Measurements from ENCODE around the gene TCEAL6.
"Not testable (repeated sequence)": the region's sequence is repeated elsewhere in the genome, so short reads cannot be mapped to it uniquely, and the experiment has no call there.

Gene TCEAL6

DNA sequence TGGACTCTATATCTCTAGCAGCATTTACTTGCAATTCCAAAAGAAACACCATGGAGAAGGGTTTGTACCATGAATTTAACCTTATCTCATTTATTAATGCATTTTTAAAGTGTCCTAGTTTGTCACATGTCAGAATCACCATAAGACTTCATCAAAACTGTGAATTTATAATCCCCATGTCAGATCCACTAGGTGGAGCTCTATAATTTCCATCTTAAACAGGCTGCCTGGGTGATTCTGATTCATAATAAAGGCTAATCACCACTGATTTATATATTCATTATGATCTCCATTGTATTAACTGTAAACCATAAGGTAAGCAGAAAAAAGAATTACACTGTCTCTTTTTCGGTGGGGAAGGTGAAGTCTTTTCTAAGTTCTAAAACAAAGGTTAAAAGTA, 12.8 kb downstream of the TCEAL6 start:
- Histone ChIP-seq H3K79me1 (replicated peaks; ENCODE audit: low read length, poor library complexity, severe bottlenecking) (no peaks in the 10 kb centered on the region), H2BK12ac (ENCODE audit: low read length in 2 of 2) (no peak overlapping the region), H3K4me1 (ENCODE audit: control insufficient read depth, insufficient read depth, low read depth, low read length) (no peaks in the 10 kb centered on the region), H4K8ac (ENCODE audit: low read length) (no peak overlapping the region), H2BK15ac (ENCODE audit: low read depth, poor library complexity, severe bottlenecking) (no peak overlapping the region), H3K27ac (ENCODE audit: low read length, poor library complexity, severe bottlenecking) (no peak overlapping the region), H2AFZ (ENCODE audit: low read depth, low read length) (no peak overlapping the region), H3K23ac (ENCODE audit: low read length in 2 of 2) (no peak overlapping the region), H2BK120ac (ENCODE audit: low read depth, low read length) (no peak overlapping the region), H3K27me3 (ENCODE audit: control insufficient read depth in 1 of 2, insufficient read depth in 1 of 2, low read length in 2 of 2) (peaks cover 0 to 74% of the 10 kb centered on the region in 2 experiments), H2BK5ac (ENCODE audit: low read depth, low read length, poor library complexity, severe bottlenecking) (no peak overlapping the region), H3K36me3 (ENCODE audit: control insufficient read depth in 1 of 2, insufficient read depth in 2 of 2, low read depth in 1 of 2, low read length in 2 of 2) (no peaks in the 10 kb centered on the region), H2AK5ac (ENCODE audit: low read length, severe bottlenecking) (no peak overlapping the region), H3K4me2 (ENCODE audit: low read length, poor library complexity, severe bottlenecking) (no peak overlapping the region), H3K4me3 (ENCODE audit: insufficient read depth in 1 of 2, low read depth in 1 of 2, low read length in 2 of 2) (no peak overlapping the region), H3K9me3 (ENCODE audit: control insufficient read depth, low read length) (no peaks in the 10 kb centered on the region), H3K9ac (ENCODE audit: low read length) (no peak overlapping the region), H4K91ac (ENCODE audit: low read length) (no peak overlapping the region), H3K18ac (ENCODE audit: low read depth in 1 of 2, low read length in 2 of 2) (no peak overlapping the region), H3K4ac (ENCODE audit: low read depth in 1 of 2, low read length in 2 of 2) (no peak overlapping the region), H3K14ac (ENCODE audit: low read length in 2 of 2) (no peak overlapping the region)
- DNase-seq = no peak
- WGBS = no CpG with 5 or more reads among the region's 1 CpG

DNA sequence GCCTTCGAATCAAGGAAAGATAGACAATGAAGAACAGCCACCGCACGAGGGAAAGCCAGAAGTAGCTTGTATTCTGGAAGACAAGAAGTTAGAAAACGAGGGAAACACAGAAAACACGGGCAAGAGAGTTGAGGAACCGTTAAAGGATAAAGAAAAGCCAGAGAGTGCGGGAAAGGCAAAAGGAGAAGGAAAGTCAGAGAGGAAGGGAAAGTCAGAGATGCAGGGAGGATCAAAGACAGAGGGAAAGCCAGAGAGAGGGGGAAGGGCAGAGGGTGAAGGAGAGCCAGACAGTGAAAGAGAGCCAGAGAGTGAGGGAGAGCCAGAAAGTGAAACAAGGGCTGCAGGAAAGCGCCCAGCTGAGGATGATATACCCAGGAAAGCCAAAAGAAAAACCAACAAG, 15.4 kb downstream of the TCEAL6 start:
- H2AFZ ChIP-seq (ENCODE audit: low read depth, low read length) = no peak overlapping the region
- no peaks in the 10 kb centered on the region for H3K36me3 ChIP-seq (ENCODE audit: control insufficient read depth in 1 of 2, insufficient read depth in 2 of 2, low read depth in 1 of 2, low read length in 2 of 2)
- no peak overlapping the region for H3K4me3 ChIP-seq (ENCODE audit: insufficient read depth in 1 of 2, low read depth in 1 of 2, low read length in 2 of 2)
- H3K18ac ChIP-seq (ENCODE audit: low read depth in 1 of 2, low read length in 2 of 2) = no peak overlapping the region
- H3K27ac ChIP-seq (ENCODE audit: low read length, poor library complexity, severe bottlenecking) = no peak overlapping the region
- 53% methylated on average over 7 of the region's 8 CpGs for WGBS
- H4K91ac ChIP-seq (ENCODE audit: low read length) = no peak overlapping the region
- no peak overlapping the region for H2BK5ac ChIP-seq (ENCODE audit: low read depth, low read length, poor library complexity, severe bottlenecking)
- no peak overlapping the region for H3K4ac ChIP-seq (ENCODE audit: low read depth in 1 of 2, low read length in 2 of 2)
- no peak overlapping the region for H2AK5ac ChIP-seq (ENCODE audit: low read length, severe bottlenecking)
- H3K4me2 ChIP-seq (ENCODE audit: low read length, poor library complexity, severe bottlenecking) = no peak overlapping the region
- H3K23ac ChIP-seq (ENCODE audit: low read length in 2 of 2) = no peak overlapping the region
- no peaks in the 10 kb centered on the region for H3K9me3 ChIP-seq (ENCODE audit: control insufficient read depth, low read length)
- H4K8ac ChIP-seq (ENCODE audit: low read length) = no peak overlapping the region
- no peak overlapping the region for H3K14ac ChIP-seq (ENCODE audit: low read length in 2 of 2)
- H2BK120ac ChIP-seq (ENCODE audit: low read depth, low read length) = no peak overlapping the region
- no peaks in the 10 kb centered on the region for H3K4me1 ChIP-seq (ENCODE audit: control insufficient read depth, insufficient read depth, low read depth, low read length)
- H3K27me3 ChIP-seq (ENCODE audit: control insufficient read depth in 1 of 2, insufficient read depth in 1 of 2, low read length in 2 of 2) = peaks cover 0 to 61% of the 10 kb centered on the region in 2 experiments
- no peak overlapping the region for H3K9ac ChIP-seq (ENCODE audit: low read length)
- DNase-seq = no peak
- no peaks in the 10 kb centered on the region for H3K79me1 ChIP-seq (replicated peaks; ENCODE audit: low read length, poor library complexity, severe bottlenecking)
- H2BK15ac ChIP-seq (ENCODE audit: low read depth, poor library complexity, severe bottlenecking) = no peak overlapping the region
- no peak overlapping the region for H2BK12ac ChIP-seq (ENCODE audit: low read length in 2 of 2)

DNA sequence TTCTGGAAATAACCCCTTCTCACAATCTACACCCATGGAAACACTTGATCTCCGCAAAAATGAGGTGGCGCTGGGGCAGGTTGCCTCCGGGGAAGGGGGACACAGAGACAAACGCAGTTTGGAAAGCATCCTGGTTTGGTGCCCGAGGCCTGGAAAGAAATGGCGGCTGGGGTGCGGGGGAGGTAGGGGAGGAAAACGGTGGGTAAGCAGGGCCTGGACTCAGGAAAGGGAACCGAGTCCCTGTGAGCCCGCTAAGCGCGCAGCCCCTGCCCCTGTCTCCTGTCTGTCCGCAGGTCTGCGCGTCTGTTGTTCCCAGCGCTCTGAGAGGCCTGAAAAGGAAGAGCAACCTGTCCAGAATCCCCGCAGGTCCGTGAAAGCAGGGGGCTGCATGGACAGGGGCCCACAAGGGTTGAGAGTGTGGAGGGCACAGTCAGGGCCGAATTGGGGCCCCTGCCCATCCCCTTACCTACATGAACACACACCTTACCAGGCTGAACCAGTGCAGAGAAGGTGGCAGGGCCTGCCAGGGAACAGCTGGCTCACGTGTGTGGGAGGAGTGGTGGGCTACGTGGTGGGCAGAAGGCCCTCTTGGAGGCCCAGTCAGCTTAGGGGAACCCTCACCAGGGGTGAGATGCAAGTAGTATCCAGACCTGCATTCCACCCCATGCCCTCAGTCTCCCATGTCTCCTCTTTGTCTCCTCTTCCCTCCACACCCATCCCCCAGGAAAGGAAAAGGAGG, 16.0 kb downstream of the TCEAL6 start:
- DNase-seq; H3K14ac ChIP-seq (ENCODE audit: low read length in 2 of 2); H3K79me1 ChIP-seq (replicated peaks; ENCODE audit: low read length, poor library complexity, severe bottlenecking); H3K4me2 ChIP-seq (ENCODE audit: low read length, poor library complexity, severe bottlenecking); H2BK5ac ChIP-seq (ENCODE audit: low read depth, low read length, poor library complexity, severe bottlenecking); H3K18ac ChIP-seq (ENCODE audit: low read depth in 1 of 2, low read length in 2 of 2); H2AFZ ChIP-seq (ENCODE audit: low read depth, low read length); H3K27ac ChIP-seq (ENCODE audit: low read length, poor library complexity, severe bottlenecking); H3K23ac ChIP-seq (ENCODE audit: low read length in 2 of 2); H3K36me3 ChIP-seq (ENCODE audit: control insufficient read depth in 1 of 2, insufficient read depth in 2 of 2, low read depth in 1 of 2, low read length in 2 of 2); H2BK120ac ChIP-seq (ENCODE audit: low read depth, low read length); H2AK5ac ChIP-seq (ENCODE audit: low read length, severe bottlenecking); H3K4ac ChIP-seq (ENCODE audit: low read depth in 1 of 2, low read length in 2 of 2); H3K4me1 ChIP-seq (ENCODE audit: control insufficient read depth, insufficient read depth, low read depth, low read length); H2BK15ac ChIP-seq (ENCODE audit: low read depth, poor library complexity, severe bottlenecking); H3K9me3 ChIP-seq (ENCODE audit: control insufficient read depth, low read length); H2BK12ac ChIP-seq (ENCODE audit: low read length in 2 of 2); H3K9ac ChIP-seq (ENCODE audit: low read length); H4K91ac ChIP-seq (ENCODE audit: low read length); H3K4me3 ChIP-seq (ENCODE audit: insufficient read depth in 1 of 2, low read depth in 1 of 2, low read length in 2 of 2); H4K8ac ChIP-seq (ENCODE audit: low read length): not testable (repeated sequence)
- WGBS = 62% methylated on average over 8 of the region's 21 CpGs
- peaks cover 0 to 58% of the 10 kb centered on the region in 2 experiments for H3K27me3 ChIP-seq (ENCODE audit: control insufficient read depth in 1 of 2, insufficient read depth in 1 of 2, low read length in 2 of 2)

DNA sequence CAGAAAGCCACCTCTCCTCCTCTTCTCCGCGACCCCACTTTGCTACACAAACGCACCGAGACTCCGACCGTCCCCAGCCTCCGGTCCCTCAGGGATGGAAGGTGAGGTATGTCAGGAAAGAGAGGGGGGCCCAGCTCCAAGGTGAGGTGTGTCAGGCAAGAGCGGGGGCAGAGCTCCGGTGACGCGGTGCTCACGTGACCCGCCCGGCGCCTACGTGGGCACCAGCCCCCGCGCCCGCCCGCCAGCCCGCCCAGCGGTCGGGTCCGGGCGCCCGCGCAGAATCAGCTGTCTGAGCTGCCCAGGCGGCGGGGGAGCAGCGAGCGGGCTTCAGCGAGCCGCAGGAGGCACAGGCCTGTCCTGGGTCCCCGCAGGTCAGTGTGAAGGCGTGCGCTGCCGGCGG, 16.8 kb downstream of the TCEAL6 start, which contains the start of gene TCEAL2:
Gene TCEAL2, plus strand, starts transcription at position 244 of the 400 bp plus-strand sequence. CDS start 1,152 bp downstream, outside the sequence.
- not testable (repeated sequence) for H3K36me3 ChIP-seq (ENCODE audit: control insufficient read depth in 1 of 2, insufficient read depth in 2 of 2, low read depth in 1 of 2, low read length in 2 of 2); H2AFZ ChIP-seq (ENCODE audit: low read depth, low read length); H3K4ac ChIP-seq (ENCODE audit: low read depth in 1 of 2, low read length in 2 of 2); H3K14ac ChIP-seq (ENCODE audit: low read length in 2 of 2); H3K4me1 ChIP-seq (ENCODE audit: control insufficient read depth, insufficient read depth, low read depth, low read length); DNase-seq; H4K8ac ChIP-seq (ENCODE audit: low read length); H4K91ac ChIP-seq (ENCODE audit: low read length); H3K4me2 ChIP-seq (ENCODE audit: low read length, poor library complexity, severe bottlenecking); H2BK120ac ChIP-seq (ENCODE audit: low read depth, low read length); H3K27ac ChIP-seq (ENCODE audit: low read length, poor library complexity, severe bottlenecking); H3K79me1 ChIP-seq (replicated peaks; ENCODE audit: low read length, poor library complexity, severe bottlenecking); H3K9ac ChIP-seq (ENCODE audit: low read length); H3K18ac ChIP-seq (ENCODE audit: low read depth in 1 of 2, low read length in 2 of 2); H3K4me3 ChIP-seq (ENCODE audit: insufficient read depth in 1 of 2, low read depth in 1 of 2, low read length in 2 of 2); H2BK5ac ChIP-seq (ENCODE audit: low read depth, low read length, poor library complexity, severe bottlenecking); H2BK12ac ChIP-seq (ENCODE audit: low read length in 2 of 2); H2BK15ac ChIP-seq (ENCODE audit: low read depth, poor library complexity, severe bottlenecking); H3K9me3 ChIP-seq (ENCODE audit: control insufficient read depth, low read length); H3K23ac ChIP-seq (ENCODE audit: low read length in 2 of 2); H2AK5ac ChIP-seq (ENCODE audit: low read length, severe bottlenecking)
- peaks cover 0 to 53% of the 10 kb centered on the region in 2 experiments for H3K27me3 ChIP-seq (ENCODE audit: control insufficient read depth in 1 of 2, insufficient read depth in 1 of 2, low read length in 2 of 2)
- no CpG with 5 or more reads among the region's 38 CpGs for WGBS

Measured in mesenchymal stem cell (in vitro differentiated cells and primary cell).